CD4-positive, alpha-beta T cell (primary cell): ENCODE data around the gene FOXL2. TPM values are rescaled to one million over a fixed set of nuclear protein-coding genes. Genes with fewer than 3 reads are reported as not detected.

ENCODE experiments used
- ATAC-seq: fragments of 200-7000 bp; cut with Tn5 transposase; one replicate; pipeline ENCODE4 v1.10.0; 2022; ENCODE audit warnings: mild to moderate bottlenecking; ENCODE audit not compliant: poor library complexity
- CTCF ChIA-PET: fragments of 350-600 bp; sonication (Branson Sonifier 250); formaldehyde crosslinking; loops from one replicate; lab custom pipeline; 2021; ENCODE audit warnings: antibody characterized with exemption, inconsistent platforms; lab: Charles Lee
- POLR2A ChIA-PET: fragments of 350-600 bp; sonication (Branson Sonifier 250); formaldehyde crosslinking; loops from one replicate; lab custom pipeline; 2021; ENCODE audit warnings: antibody characterized with exemption, inconsistent platforms; lab: Charles Lee
- DNase-seq, 14 experiments: peaks; one replicate each; pipeline ENCODE4 v3.0.0-alpha.2; 2013 to 2020; ENCODE audit warnings: mixed read lengths in 2 of 14
- H3K27ac ChIP-seq, 2 donors: one replicate each; pipeline versions ENCODE4 v1.5.1 to v1.7.0; 2013; ENCODE audit warnings: low read length in 2 of 2, low read depth in 1 of 2, mild to moderate bottlenecking in 1 of 2
- H3K27me3 ChIP-seq, 2 experiments: 1 replicate in 1 of 2; 2 replicates in 1 of 2; pipeline versions ENCODE4 v1.6.1 to v1.7.0; 2013; ENCODE audit warnings: low read length in 2 of 2, control low read depth in 1 of 2, mild to moderate bottlenecking in 1 of 2, moderate library complexity in 1 of 2; ENCODE audit not compliant: insufficient read depth in 2 of 2, control insufficient read depth in 1 of 2
- H3K36me3 ChIP-seq: one replicate; pipeline ENCODE4 v1.6.1; 2013; ENCODE audit warnings: low read length, control low read depth; ENCODE audit not compliant: insufficient read depth
- H3K4me1 ChIP-seq: one replicate; pipeline ENCODE4 v1.6.1; 2013; ENCODE audit warnings: low read length, control low read depth; ENCODE audit not compliant: insufficient read depth
- H3K4me3 ChIP-seq: one replicate; pipeline ENCODE4 v1.5.1; 2013; ENCODE audit warnings: mild to moderate bottlenecking, low read length, moderate library complexity
- H3K9me3 ChIP-seq, 2 experiments: 1 replicate in 1 of 2; 2 replicates in 1 of 2; pipeline versions ENCODE4 v1.6.1 to v1.7.0; 2013; ENCODE audit warnings: low read length in 2 of 2, mild to moderate bottlenecking in 2 of 2, control low read depth in 1 of 2, moderate library complexity in 1 of 2; ENCODE audit not compliant: control insufficient read depth in 1 of 2, insufficient read depth in 1 of 2
- H3K27ac Mint-ChIP-seq: one replicate; pipeline ENCODE4 v1.8.0; 2020; ENCODE audit warnings: mixed read lengths
- H3K27me3 Mint-ChIP-seq: one replicate; pipeline ENCODE4 v1.8.0; 2021; ENCODE audit warnings: mixed read lengths
- H3K36me3 Mint-ChIP-seq: one replicate; pipeline ENCODE4 v1.8.0; 2021; ENCODE audit warnings: low read depth, mixed read lengths
- H3K4me1 Mint-ChIP-seq: one replicate; pipeline ENCODE4 v1.8.0; 2021; ENCODE audit warnings: low read depth, mixed read lengths
- H3K4me3 Mint-ChIP-seq: one replicate; pipeline ENCODE4 v1.8.0; 2020; ENCODE audit warnings: mild to moderate bottlenecking, mixed read lengths
- H3K9me3 Mint-ChIP-seq: one replicate; pipeline ENCODE4 v1.8.0; 2020; ENCODE audit warnings: mixed read lengths
- CTCF ChIP-seq: fragments of 200-600 bp; IDR thresholded peaks from one replicate; pipeline ENCODE4 v1.8.0; 2022; ENCODE audit warnings: antibody characterized with exemption, mild to moderate bottlenecking
- intact Hi-C, 2 experiments: fragments of 100-400 bp; cut with DNase I in 1 of 2; cut with micrococcal nuclease in 1 of 2; formaldehyde crosslinking; loops; one replicate each; pipeline versions ENCODE4 v1.15.1 to v1.9.0; 2023 to 2025; cut with DNase I, micrococcal nuclease
- total RNA-seq, 174 experiments: library from RNA in 2 of 174; stranded (reverse) in 2 of 174; gene quantifications; one replicate each; pipeline ENCODE4 v1.2.3 and lab custom pipeline; 2021 to 2026

Gene FOXL2
- total RNA-seq, 2 experiments from 2014 or later, result not detected

DNA sequence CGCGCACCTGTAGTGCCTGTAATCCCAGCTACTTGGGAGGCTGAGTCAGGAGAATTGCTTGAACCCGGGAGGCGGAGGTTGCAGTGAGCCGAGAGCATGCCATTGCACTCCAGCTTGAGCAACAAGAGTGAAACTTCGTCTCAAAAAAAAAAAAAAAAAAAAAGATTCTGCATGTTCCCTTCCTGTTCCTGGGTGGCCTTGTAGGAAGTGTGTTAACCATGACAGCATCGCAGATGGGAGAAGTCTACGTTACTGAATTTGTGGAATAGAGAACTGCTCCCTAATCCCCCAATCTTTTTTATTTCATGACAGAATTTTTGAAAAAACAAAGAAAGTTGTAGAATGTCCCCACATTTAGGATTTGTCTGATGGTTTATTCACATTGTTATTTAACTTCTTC is 45.4 kb downstream of the FOXL2 start:
- ChIA-PET CTCF (interaction anchor here (0.7 kb wide), 1 partner anchor 22 kb away, joined by 3 read pairs; no protein-coding TSS in a partner anchor), POLR2A (no interaction called here)
- Mint-ChIP-seq H3K27ac (no peak overlapping the region), H3K36me3 (no peaks in the 10 kb centered on the region), H3K4me3 (no peak overlapping the region), H3K27me3 (no peaks in the 10 kb centered on the region), H3K4me1 (no peaks in the 10 kb centered on the region), H3K9me3 (no peaks in the 10 kb centered on the region)
- H3K4me3 ChIP-seq, result no peak overlapping the region
- no peaks in the 10 kb centered on the region for H3K36me3 ChIP-seq
- DNase-seq, result no peak
- no peaks in the 10 kb centered on the region for H3K9me3 ChIP-seq
- H3K27ac ChIP-seq, result no peak overlapping the region
- H3K27me3 ChIP-seq, result no peaks in the 10 kb centered on the region
- H3K4me1 ChIP-seq, result no peaks in the 10 kb centered on the region
- no peak for ATAC-seq
- TF ChIP-seq CTCF, result no peak
- intact Hi-C loops, result no loop called here

GRCh38 chr3:138899351-138899991 is 47.5 kb downstream of the FOXL2 start:
- no peak overlapping the region for H3K27ac Mint-ChIP-seq

GRCh38 chr3:138898708-138899107 is 48.2 kb downstream of the FOXL2 start:
- Mint-ChIP-seq H3K4me1 (no peaks in the 10 kb centered on the region), H3K27ac (no peak overlapping the region), H3K9me3 (no peaks in the 10 kb centered on the region), H3K4me3 (no peak overlapping the region), H3K27me3 (no peaks in the 10 kb centered on the region), H3K36me3 (no peaks in the 10 kb centered on the region)
- no peaks in the 10 kb centered on the region for H3K4me1 ChIP-seq
- DNase-seq, result no peak
- no peak for TF ChIP-seq CTCF
- no peak overlapping the region for H3K4me3 ChIP-seq
- POLR2A ChIA-PET, result no interaction called here
- H3K36me3 ChIP-seq, result no peaks in the 10 kb centered on the region
- no peaks in the 10 kb centered on the region for H3K27me3 ChIP-seq
- CTCF ChIA-PET, result no interaction called here
- H3K27ac ChIP-seq, result no peak overlapping the region
- ATAC-seq, result no peak
- intact Hi-C loops, result no loop called here
- H3K9me3 ChIP-seq, result no peaks in the 10 kb centered on the region

More at GRCh38 chr3:138899351-138899991, 47.5 kb downstream of the FOXL2 start:
- POLR2A ChIA-PET, result no interaction called here
- ATAC-seq (no peak), DNase-seq (no peak)
- no peaks in the 10 kb centered on the region for H3K36me3 ChIP-seq
- no peaks in the 10 kb centered on the region for H3K4me1 ChIP-seq
- Mint-ChIP-seq H3K9me3 (no peaks in the 10 kb centered on the region), H3K27me3 (no peaks in the 10 kb centered on the region), H3K4me3 (no peak overlapping the region), H3K4me1 (no peaks in the 10 kb centered on the region), H3K36me3 (no peaks in the 10 kb centered on the region)
- no peak for TF ChIP-seq CTCF
- H3K27me3 ChIP-seq, result no peaks in the 10 kb centered on the region
- CTCF ChIA-PET, result interaction anchor here (1.8 kb wide), 1 partner anchor 16 kb away, joined by 4 read pairs; no protein-coding TSS in a partner anchor
- no peaks in the 10 kb centered on the region for H3K9me3 ChIP-seq
- H3K27ac ChIP-seq, result no peak overlapping the region
- intact Hi-C loops, result no loop called here
- H3K4me3 ChIP-seq, result no peak overlapping the region
